Measurements from ENCODE around the gene ZFYVE26. TPM values are rescaled to one million over a fixed set of nuclear protein-coding genes. Genes with fewer than 3 reads are reported as not detected.

ZFYVE26 gene
- total and polyA plus RNA-seq, 2 of the 8 experiments (the other 6 are each of a cell fraction or from before 2014, with no cell fraction given): 13.0 to 23.3 TPM

- TF ChIP-seq CHD7 (IDR thresholded peaks at IDR 0.05; ENCODE audit: insufficient replicate concordance, low read length) (no peak), YY1 (IDR thresholded peaks at IDR 0.05; ENCODE audit: low read depth, low read length) (no peak), POU5F1 (IDR thresholded peaks at IDR 0.05; ENCODE audit: low read depth, low read length) (no peak), RXRA (IDR thresholded peaks at IDR 0.05; ENCODE audit: insufficient read depth, low read depth, low read length) (no peak), CHD2 (IDR thresholded peaks at IDR 0.05; ENCODE audit: low read length) (no peak), ATF3 (IDR thresholded peaks at IDR 0.05; ENCODE audit: insufficient read depth, low read depth, low read length) (no peak), SUZ12 (IDR thresholded peaks at IDR 0.05; ENCODE audit: low read length) (no peak), NANOG (IDR thresholded peaks at IDR 0.05; ENCODE audit: insufficient read depth, low read depth, low read length, poor library complexity, severe bottlenecking) (no peak), GABPA (IDR thresholded peaks at IDR 0.05; ENCODE audit: borderline replicate concordance, insufficient read depth, low read length) (no peak)
These were observed 30.9 kb downstream of the ZFYVE26 start (continued) for GRCh38 chr14:67785270-67786109.

Data from H1 (cell line).